T-cell (primary cell): ENCODE results near the gene CHD1. TPM values are rescaled to one million over a fixed set of nuclear protein-coding genes. Genes with fewer than 3 reads are reported as not detected.

ENCODE experiments used
- ATAC-seq, 4 experiments: fragments of 200-7000 bp in 3 of 4; fragments of 150-1000 bp in 1 of 4; cut with Tn5 transposase; replicated peaks in 1 of 4; 1 replicate in 3 of 4; 2 replicates in 1 of 4; pipeline ENCODE4 v1.10.0; 2021; ENCODE audit warnings: moderate library complexity in 3 of 4, mild to moderate bottlenecking in 2 of 4, moderate number of reproducible peaks in 1 of 4
- CTCF ChIA-PET, 2 donors: fragments of 300-600 bp; sonication (Branson Sonifier 250); formaldehyde crosslinking; loops; one replicate each; lab custom pipeline; 2022; ENCODE audit warnings: antibody characterized with exemption in 2 of 2; lab: Charles Lee
- POLR2A ChIA-PET, 2 donors: fragments of 300-600 bp; sonication (Branson Sonifier 250); formaldehyde crosslinking; loops; one replicate each; lab custom pipeline; 2022; ENCODE audit warnings: antibody characterized with exemption in 2 of 2; lab: Charles Lee
- DNase-seq, 35 experiments: peaks; one replicate each; pipeline versions ENCODE4 v3.0.0 to v3.0.0-alpha.2; 2013 to 2023
- H3K27ac ChIP-seq: one replicate; pipeline ENCODE4 v1.5.1; 2013; ENCODE audit warnings: low read length
- H3K27me3 ChIP-seq, 2 experiments: replicated peaks in 1 of 2; 1 replicate in 1 of 2; 2 replicates in 1 of 2; pipeline versions ENCODE4 v1.6.1 to v1.7.0; 2013; ENCODE audit warnings: low read length in 1 of 2, mixed read lengths in 1 of 2; ENCODE audit not compliant: control insufficient read depth in 2 of 2, insufficient read depth in 2 of 2; ENCODE audit errors: extremely low read depth in 1 of 2
- H3K36me3 ChIP-seq, 2 donors: 1 replicate in 1 of 2; 2 replicates in 1 of 2; pipeline versions ENCODE4 v1.6.1 to v1.7.0; 2013; ENCODE audit warnings: low read length in 1 of 2; ENCODE audit not compliant: control insufficient read depth in 2 of 2, insufficient read depth in 1 of 2; ENCODE audit errors: extremely low read depth in 1 of 2
- H3K4me1 ChIP-seq, 2 experiments: 1 replicate in 1 of 2; 2 replicates in 1 of 2; pipeline versions ENCODE4 v1.6.1 to v1.7.0; 2013; ENCODE audit warnings: low read length in 2 of 2, mixed read lengths in 1 of 2; ENCODE audit not compliant: insufficient read depth in 2 of 2, control insufficient read depth in 1 of 2; ENCODE audit errors: extremely low read depth in 1 of 2
- H3K4me3 ChIP-seq, 2 donors: 1 replicate in 1 of 2; 2 replicates in 1 of 2; pipeline versions ENCODE4 v1.5.1 to v1.7.0; 2013; ENCODE audit warnings: mild to moderate bottlenecking in 2 of 2, low read length in 1 of 2, moderate library complexity in 1 of 2; ENCODE audit not compliant: control insufficient read depth in 1 of 2; ENCODE audit errors: extremely low read depth in 1 of 2
- H3K9me3 ChIP-seq: 2 replicates; pipeline ENCODE4 v1.7.0; 2013
- H3K27ac Mint-ChIP-seq, 2 donors: one replicate each; pipeline ENCODE4 v1.8.0; 2020 to 2021; ENCODE audit warnings: mild to moderate bottlenecking in 2 of 2, mixed read lengths in 2 of 2
- H3K27me3 Mint-ChIP-seq, 2 donors: one replicate each; pipeline ENCODE4 v1.8.0; 2021 to 2022; ENCODE audit warnings: mixed read lengths in 2 of 2
- H3K36me3 Mint-ChIP-seq: one replicate; pipeline ENCODE4 v1.8.0; 2021; ENCODE audit warnings: mixed read lengths
- H3K4me1 Mint-ChIP-seq, 3 donors: one replicate each; pipeline ENCODE4 v1.8.0; 2020 to 2022; ENCODE audit warnings: mixed read lengths in 3 of 3, mild to moderate bottlenecking in 1 of 3
- H3K4me3 Mint-ChIP-seq, 3 donors: one replicate each; pipeline ENCODE4 v1.8.0; 2020 to 2022; ENCODE audit warnings: mild to moderate bottlenecking in 3 of 3, mixed read lengths in 3 of 3, moderate library complexity in 3 of 3
- H3K9me3 Mint-ChIP-seq, 3 donors: one replicate each; pipeline ENCODE4 v1.8.0; 2020 to 2022; ENCODE audit warnings: mixed read lengths in 3 of 3
- WGBS: methylation state at CpG from one replicate; pipeline ENCODE4 v1.1.5; 2013; ENCODE audit warnings: missing lambda C conversion rate; ENCODE audit not compliant: insufficient coverage; 5-methylcytosine and 5-hydroxymethylcytosine counted together
- total RNA-seq, 35 experiments: library from RNA in 6 of 35; stranded (reverse) in 6 of 35; fragments of 120-200 nt in 1 of 35; gene quantifications; one replicate each; pipeline versions ENCODE4 v1.2.1 to v1.2.4 and lab custom pipeline; 2013 to 2026

The CHD1 gene
- total RNA-seq, 5 donors from 2014 or later (not counting 1 experiment from before 2014, with no cell fraction given), result 61.5 to 150 (median 64.9) TPM

DNA sequence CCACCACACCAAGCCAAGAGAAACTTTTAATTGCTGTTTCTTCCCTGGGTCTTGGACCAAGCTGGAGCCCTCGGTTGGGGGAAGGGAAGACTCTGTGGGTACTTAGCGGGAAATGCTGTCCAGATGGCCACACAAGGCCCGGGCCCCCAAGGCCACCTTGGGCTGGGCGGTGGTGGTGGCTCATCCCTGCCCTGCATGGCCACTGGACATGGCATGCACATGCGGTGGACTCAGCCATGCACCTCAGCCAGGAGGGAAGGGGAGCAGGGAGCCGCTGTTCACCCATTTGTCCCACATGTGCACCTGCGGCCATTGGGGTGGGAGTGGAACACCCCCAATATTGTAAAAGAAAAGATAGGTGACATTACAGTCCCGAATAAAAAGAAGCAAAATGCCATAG lies 82.9 kb downstream of the CHD1 start:
- no peaks in the 10 kb centered on the region for H3K27me3 Mint-ChIP-seq

DNA sequence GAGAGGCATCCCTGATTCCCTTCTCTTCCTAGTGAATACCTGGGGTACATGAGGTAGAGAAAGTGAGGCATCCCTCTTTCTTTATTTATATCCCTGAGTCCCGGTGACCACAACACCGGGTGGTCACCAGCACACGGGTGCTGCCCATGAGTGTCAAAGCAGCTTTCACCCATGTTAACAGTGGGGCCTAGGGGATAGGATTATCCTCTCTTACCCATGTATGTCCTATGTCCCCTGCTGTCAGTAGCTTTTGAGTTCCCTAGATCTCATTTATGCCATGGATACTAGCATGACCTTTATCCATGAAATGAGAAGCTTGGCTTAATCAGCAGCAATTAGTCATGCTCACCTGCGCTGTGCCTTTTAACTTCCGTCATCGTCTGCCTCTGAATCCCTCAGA lies 83.9 kb downstream of the CHD1 start:
- Mint-ChIP-seq H3K36me3 (no peaks in the 10 kb centered on the region), H3K4me1 (peaks cover under 1 to 2% (median under 1%) of the 10 kb centered on the region in 3 donors), H3K27ac (no peak overlapping the region), H3K9me3 (peaks cover 0 to 4% (median 0%) of the 10 kb centered on the region in 3 donors), H3K27me3 (no peaks in the 10 kb centered on the region), H3K4me3 (no peak overlapping the region)
- CTCF ChIA-PET, result no interaction called here
- no peak for DNase-seq
- H3K36me3 ChIP-seq, result no peaks in the 10 kb centered on the region
- POLR2A ChIA-PET, result interaction anchor here in 1 of 2 donors (0.7 kb wide), 1 partner anchor 219 kb away, joined by 3 read pairs; no protein-coding TSS in a partner anchor
- no peaks in the 10 kb centered on the region for H3K9me3 ChIP-seq
- H3K4me3 ChIP-seq, result no peak overlapping the region
- no peaks in the 10 kb centered on the region for H3K27me3 ChIP-seq
- H3K4me1 ChIP-seq, result no peaks in the 10 kb centered on the region
- ATAC-seq, result no peak
- 92% methylated on average over 3 of the region's 6 CpGs for WGBS
- no peak overlapping the region for H3K27ac ChIP-seq

More for the DNA sequence above, 82.9 kb downstream of the CHD1 start:
- Histone ChIP-seq H3K9me3 (no peaks in the 10 kb centered on the region), H3K27ac (no peak overlapping the region), H3K36me3 (no peaks in the 10 kb centered on the region), H3K27me3 (no peaks in the 10 kb centered on the region), H3K4me3 (no peak overlapping the region), H3K4me1 (no peaks in the 10 kb centered on the region)
- DNase-seq (no peak), ATAC-seq (no peak)
- WGBS, result 80% methylated on average over 5 of the region's 8 CpGs
- Mint-ChIP-seq H3K4me3 (no peak overlapping the region), H3K36me3 (no peaks in the 10 kb centered on the region), H3K9me3 (peaks cover 0 to 4% (median 0%) of the 10 kb centered on the region in 3 donors), H3K4me1 (no peaks in the 10 kb centered on the region), H3K27ac (no peak overlapping the region)
- ChIA-PET POLR2A (interaction anchor here in 1 of 2 donors (0.6 kb wide), 1 partner anchor 78 kb away, joined by 3 read pairs; no protein-coding TSS in a partner anchor), CTCF (no interaction called here)

GRCh38 chr5:98843481-98843880 lies 85.3 kb downstream of the CHD1 start:
- Histone ChIP-seq H3K36me3 (no peaks in the 10 kb centered on the region), H3K27me3 (no peaks in the 10 kb centered on the region), H3K4me3 (no peak overlapping the region), H3K9me3 (no peaks in the 10 kb centered on the region), H3K27ac (no peak overlapping the region), H3K4me1 (no peaks in the 10 kb centered on the region)
- Mint-ChIP-seq H3K4me3 (no peak overlapping the region), H3K27ac (no peak overlapping the region), H3K4me1 (peaks cover 2 to 4% (median 4%) of the 10 kb centered on the region in 3 donors), H3K36me3 (no peaks in the 10 kb centered on the region), H3K27me3 (no peaks in the 10 kb centered on the region), H3K9me3 (peaks cover 0 to 4% (median 0%) of the 10 kb centered on the region in 3 donors)
- ATAC-seq, result no peak
- ChIA-PET CTCF (no interaction called here), POLR2A (interaction anchor here in 1 of 2 donors (1.1 kb wide), 1 partner anchor 24 kb away, joined by 3 read pairs; no protein-coding TSS in a partner anchor)
- no peak for DNase-seq
- WGBS, result 40% methylated on average over 1 of the region's 3 CpGs

DNA sequence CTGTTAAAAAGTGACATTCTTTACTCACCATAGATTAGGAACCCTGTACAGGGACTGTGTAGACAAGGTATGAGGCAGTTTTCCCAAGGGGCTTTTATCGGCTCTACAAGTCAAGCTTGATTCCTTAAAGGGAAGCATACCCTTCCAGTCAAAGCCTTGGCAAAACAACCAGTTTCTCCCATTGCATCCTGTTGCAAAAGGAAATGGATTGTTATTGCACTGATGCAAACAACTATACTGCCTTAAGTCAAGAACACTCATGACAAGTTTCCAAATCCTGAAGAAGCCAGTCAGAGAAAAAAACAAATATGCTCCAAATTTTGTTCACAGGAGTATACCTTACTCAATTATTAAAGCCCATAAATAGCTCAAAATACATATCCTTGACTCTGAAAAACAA lies 87.9 kb downstream of the CHD1 start:
- no peaks in the 10 kb centered on the region for H3K9me3 ChIP-seq
- H3K4me1 Mint-ChIP-seq, result peaks cover 2 to 4% (median 4%) of the 10 kb centered on the region in 3 donors
- no peak for DNase-seq
- H3K4me3 Mint-ChIP-seq, result no peak overlapping the region
- no CpG with 5 or more reads among the region's 1 CpG for WGBS
- H3K27ac Mint-ChIP-seq, result no peak overlapping the region
- ATAC-seq, result no peak
- H3K4me1 ChIP-seq, result no peaks in the 10 kb centered on the region
- no peaks in the 10 kb centered on the region for H3K27me3 ChIP-seq
- H3K36me3 Mint-ChIP-seq, result peaks cover 11% of the 10 kb centered on the region
- H3K27ac ChIP-seq, result no peak overlapping the region
- H3K27me3 Mint-ChIP-seq, result no peaks in the 10 kb centered on the region
- no peaks in the 10 kb centered on the region for H3K36me3 ChIP-seq
- CTCF ChIA-PET, result no interaction called here
- H3K4me3 ChIP-seq, result no peak overlapping the region
- POLR2A ChIA-PET, result no interaction called here
- peaks cover 0 to 4% (median 0%) of the 10 kb centered on the region in 3 donors for H3K9me3 Mint-ChIP-seq

DNA sequence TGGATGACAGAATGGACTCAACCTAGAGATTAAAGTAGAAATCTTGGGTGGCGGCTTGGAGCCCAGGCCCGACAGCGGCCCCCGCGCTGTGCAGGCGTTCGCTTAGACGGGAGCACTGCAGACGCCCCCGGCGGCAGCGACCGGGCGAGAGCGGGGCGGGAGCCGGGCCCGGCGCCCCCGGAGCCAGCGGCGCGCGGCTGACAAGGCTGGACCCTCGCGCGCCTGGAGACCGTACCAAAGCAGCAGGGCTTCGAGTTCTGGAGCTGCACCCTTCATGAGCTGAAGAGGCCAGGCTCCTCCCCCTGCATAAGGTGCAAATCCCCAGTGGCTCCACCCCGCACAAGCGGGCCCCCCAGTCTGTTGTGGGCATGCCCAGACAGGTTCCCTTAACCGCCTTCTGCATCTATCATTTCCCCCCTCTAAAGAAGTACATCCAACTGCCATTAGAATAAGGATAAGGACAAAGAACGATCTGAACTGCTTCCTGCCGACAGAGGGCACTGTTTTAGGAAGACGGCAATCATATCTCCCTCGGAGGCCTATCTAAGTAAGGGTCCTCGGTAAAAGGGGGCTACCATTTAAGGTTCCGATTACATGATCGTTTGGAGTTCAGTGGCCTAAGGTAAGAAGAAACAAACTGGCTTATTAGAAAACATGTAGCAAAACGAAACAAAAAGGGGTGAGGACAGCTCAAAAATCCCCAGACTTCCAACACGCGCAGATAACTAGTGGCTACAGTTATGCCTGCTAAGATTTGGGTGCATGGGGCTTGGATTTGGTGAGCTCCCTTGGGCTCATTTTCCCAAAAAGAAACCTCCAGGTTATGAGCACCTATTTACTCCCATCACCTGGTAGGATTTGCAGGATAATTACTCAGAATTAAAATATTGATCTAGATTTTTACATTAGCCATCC lies 89.1 kb downstream of the CHD1 start:
- H3K4me3 Mint-ChIP-seq, result peak overlapping the region in 2 of 3 donors; percentile 8 to 22
- no peaks in the 10 kb centered on the region for H3K27me3 Mint-ChIP-seq
- no peak overlapping the region for H3K4me3 ChIP-seq
- POLR2A ChIA-PET, result interaction anchor here (0.5 to 0.7 kb wide), 3 partner anchors 15 to 1775 kb away, joined by 5 to 10 read pairs (median 7); no protein-coding TSS in a partner anchor
- no peaks in the 10 kb centered on the region for H3K27me3 ChIP-seq
- peaks cover 11% of the 10 kb centered on the region for H3K36me3 Mint-ChIP-seq
- H3K9me3 Mint-ChIP-seq, result peaks cover 0 to 4% (median 0%) of the 10 kb centered on the region in 3 donors
- CTCF ChIA-PET, result interaction anchor here in 1 of 2 donors (1.7 kb wide), 1 partner anchor 1608 kb away, joined by 7 read pairs; no protein-coding TSS in a partner anchor
- H3K4me1 Mint-ChIP-seq, result peaks cover 2 to 4% (median 4%) of the 10 kb centered on the region in 3 donors
- no peaks in the 10 kb centered on the region for H3K36me3 ChIP-seq
- ATAC-seq (peak in 1 of 4 experiments; percentile 37), DNase-seq (peak in 1 of 35 experiments; percentile 26)
- H3K27ac Mint-ChIP-seq, result no peak overlapping the region
- no peak overlapping the region for H3K27ac ChIP-seq
- no peaks in the 10 kb centered on the region for H3K4me1 ChIP-seq
- 67% methylated on average over 34 of the region's 42 CpGs for WGBS
- H3K9me3 ChIP-seq, result no peaks in the 10 kb centered on the region

GRCh38 chr5:98836175-98836574 lies 92.6 kb downstream of the CHD1 start:
- Mint-ChIP-seq H3K4me1 (peaks cover 2 to 4% (median 4%) of the 10 kb centered on the region in 3 donors), H3K27ac (no peak overlapping the region), H3K36me3 (peaks cover 11% of the 10 kb centered on the region), H3K27me3 (no peaks in the 10 kb centered on the region), H3K9me3 (no peaks in the 10 kb centered on the region), H3K4me3 (no peak overlapping the region)
- POLR2A ChIA-PET, result no interaction called here
- no peak overlapping the region for H3K4me3 ChIP-seq
- H3K9me3 ChIP-seq, result no peaks in the 10 kb centered on the region
- CTCF ChIA-PET, result interaction anchor here in 1 of 2 donors (0.5 kb wide), 1 partner anchor 512 kb away, joined by 3 read pairs; no protein-coding TSS in a partner anchor
- no peaks in the 10 kb centered on the region for H3K4me1 ChIP-seq
- WGBS, result 67% methylated on average over 1 of the region's 5 CpGs
- no peaks in the 10 kb centered on the region for H3K36me3 ChIP-seq
- H3K27me3 ChIP-seq, result no peaks in the 10 kb centered on the region
- H3K27ac ChIP-seq, result no peak overlapping the region
- ATAC-seq (no peak), DNase-seq (no peak)
